HG03196 (cell line): ENCODE measurements around the gene STXBP4.

Experiments
- ATAC-seq: cut with Tn5 transposase; IDR thresholded peaks from one replicate; pipeline ENCODE4 v1.9.1; 2021; ENCODE audit not compliant: unreplicated experiment

The STXBP4 gene

GRCh38 chr17:54968262-54968987, at the start of gene STXBP4, which contains the start of gene COX11:
TSS of gene STXBP4 (plus strand) at chr17:54968765. CDS start at chr17:54986220, 17,455 bp downstream.
TSS of gene COX11 (minus strand) at chr17:54968654. CDS start at chr17:54968646, 8 bp downstream.
- peak; percentile 92 for ATAC-seq

GRCh38 chr17:54919425-54919824, 49.1 kb upstream of the STXBP4 start:
- no peak for ATAC-seq

- no peak for ATAC-seq
These were observed 47.7 kb upstream of the STXBP4 start for GRCh38 chr17:54920819-54921218.

DNA sequence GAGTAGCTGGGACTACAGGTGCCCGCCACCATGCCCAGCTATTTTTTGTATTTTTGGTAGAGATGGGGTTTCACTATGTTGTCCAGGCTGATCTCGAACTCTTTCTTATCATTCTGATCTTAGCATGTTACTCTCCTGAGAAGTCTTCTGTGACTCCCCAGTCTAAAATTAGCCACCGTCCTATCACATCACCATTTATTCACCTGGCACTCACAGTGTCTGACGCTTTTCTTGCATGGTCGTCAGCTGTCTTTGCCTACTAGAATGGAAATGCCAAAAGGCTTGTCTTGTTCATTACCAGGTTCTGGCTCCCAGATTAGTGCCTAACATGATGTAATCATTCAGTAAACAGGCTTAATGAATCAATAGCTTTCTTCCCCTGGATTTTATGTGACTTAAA, 44.2 kb upstream of the STXBP4 start:
- ATAC-seq, result no peak

DNA sequence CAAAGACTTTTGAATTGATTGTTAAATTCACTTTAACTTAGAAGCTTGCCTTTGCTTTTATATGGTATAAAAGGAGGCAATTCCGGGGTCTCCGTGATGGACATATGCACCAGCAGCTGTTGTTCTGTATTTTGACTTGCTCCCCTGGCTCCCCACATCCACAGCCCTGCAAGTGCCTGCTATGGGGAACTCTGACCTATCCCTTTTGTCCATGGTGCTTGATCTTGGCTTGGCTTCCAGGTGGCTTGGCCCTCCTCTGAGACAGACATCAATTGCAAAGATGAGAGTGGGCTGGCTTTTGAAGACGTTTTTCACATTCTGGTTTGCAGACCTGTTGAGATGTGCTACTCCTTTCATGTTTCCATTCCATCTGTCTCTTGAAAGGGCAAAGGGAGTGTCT, 41.0 kb upstream of the STXBP4 start:
- ATAC-seq, result no peak

DNA sequence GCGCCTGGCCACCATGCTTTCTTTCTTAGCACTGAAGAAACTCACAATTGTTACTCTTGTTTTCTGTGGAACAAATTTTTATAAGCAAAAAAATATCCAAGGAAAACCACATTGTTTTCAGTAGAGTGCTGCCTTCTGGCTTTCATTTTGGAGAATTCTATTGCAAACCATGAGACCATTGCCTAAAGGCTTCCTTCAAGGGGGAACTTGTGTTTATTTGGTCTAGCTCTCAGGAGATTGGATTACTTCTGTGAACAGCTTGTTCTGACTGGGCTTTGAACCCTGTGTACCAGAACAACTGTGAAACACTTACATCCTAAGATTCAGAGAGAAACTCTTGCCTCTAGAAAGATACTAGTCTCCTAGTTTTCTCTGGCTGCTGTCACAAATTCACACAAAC, 35.9 kb upstream of the STXBP4 start:
- no peak for ATAC-seq

DNA sequence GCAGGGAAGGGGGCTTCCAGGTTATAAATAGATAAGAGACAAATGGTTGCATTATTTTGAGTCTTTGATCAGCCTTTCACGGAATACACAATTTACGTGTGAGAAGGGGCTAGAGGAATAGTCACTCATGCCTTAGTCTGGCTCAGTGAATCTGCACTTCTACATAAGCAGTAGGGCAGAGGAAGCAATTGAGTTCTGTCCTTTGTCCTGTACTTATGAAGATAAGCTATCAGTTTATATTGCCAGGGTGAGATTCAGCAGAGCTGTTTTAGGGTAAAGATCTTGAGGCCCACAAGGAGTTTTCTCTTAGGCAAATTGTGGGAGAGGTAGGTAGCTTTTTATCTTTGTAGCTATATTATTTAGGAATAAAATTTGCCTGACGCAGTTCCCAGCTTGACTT, 34.6 kb upstream of the STXBP4 start:
- ATAC-seq, result no peak

DNA sequence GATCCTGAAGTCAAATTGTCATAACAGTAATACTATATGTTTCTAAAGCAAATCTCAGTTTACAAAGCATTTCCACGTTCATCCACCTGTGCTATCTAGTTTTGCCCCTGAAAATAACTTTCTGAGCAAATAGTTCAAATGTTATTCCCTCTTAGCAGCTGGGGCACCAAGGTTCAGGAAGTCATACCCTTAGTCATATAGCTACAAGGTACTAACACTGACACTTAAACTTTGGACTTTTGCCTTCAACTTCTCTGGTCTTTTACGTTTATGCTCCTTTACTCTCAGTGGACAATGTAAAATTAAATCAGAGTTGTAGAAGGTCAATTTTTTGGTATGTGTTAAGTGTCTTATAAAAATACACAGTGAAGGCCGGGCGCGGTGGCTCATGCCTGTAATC, 33.1 kb upstream of the STXBP4 start:
- ATAC-seq, result no peak

DNA sequence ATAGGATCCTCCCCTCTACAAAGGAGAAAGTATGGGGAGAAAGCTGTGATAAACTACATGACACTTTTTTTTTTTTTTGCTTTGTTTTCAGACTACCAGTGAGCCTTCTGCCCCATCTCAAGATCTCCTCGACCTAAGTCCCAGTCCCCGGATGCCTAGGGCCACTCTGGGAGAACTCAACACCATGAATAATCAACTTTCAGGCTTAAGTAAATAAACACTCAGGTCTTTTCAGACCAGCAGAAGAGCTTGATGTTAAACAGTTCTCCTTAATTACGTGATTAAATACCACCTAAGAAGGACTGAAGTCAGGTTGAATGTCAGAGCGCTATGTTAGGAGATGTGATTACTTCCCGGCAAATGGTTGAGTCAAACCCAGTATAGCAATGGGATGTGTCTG, 31.5 kb upstream of the STXBP4 start:
- ATAC-seq, result no peak

DNA sequence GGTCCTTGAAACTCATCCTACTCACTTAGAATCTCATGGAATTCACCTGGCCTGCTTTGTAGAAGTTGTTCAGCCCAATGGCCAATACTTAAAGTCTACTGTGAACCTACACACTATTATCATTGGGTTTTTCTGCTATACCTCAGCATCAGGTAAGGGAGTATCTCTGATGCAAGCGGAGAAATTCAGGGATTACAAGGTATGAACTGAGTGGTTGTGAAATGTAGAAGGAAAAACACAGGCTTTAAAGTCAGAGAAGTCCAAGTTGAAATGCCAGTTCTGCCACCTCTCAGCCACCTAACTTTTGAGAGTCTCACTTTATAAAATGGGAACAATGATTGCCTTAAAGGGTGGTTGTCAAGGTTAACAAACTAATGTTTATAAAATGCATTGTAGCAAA, 31.1 kb upstream of the STXBP4 start:
- ATAC-seq, result no peak

DNA sequence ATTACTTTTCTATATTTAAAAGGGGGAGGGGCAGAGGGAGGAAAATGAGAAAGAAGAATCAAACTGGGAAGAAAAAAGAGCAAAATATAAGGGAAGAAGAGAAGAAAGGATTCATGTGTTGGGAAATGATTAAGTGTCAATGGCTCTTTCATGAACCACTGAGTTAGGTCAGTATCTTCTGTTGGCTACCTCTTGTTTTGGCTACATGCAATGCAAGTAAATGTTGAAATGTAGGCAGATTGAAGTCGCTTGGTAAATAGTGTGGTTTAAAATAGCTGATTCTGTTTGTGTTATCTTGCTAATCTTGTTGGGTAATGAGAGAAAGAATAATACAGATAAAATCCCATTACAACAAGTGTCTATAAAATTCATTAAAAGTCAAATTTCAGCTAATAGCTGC, 27.3 kb upstream of the STXBP4 start:
- no peak for ATAC-seq

DNA sequence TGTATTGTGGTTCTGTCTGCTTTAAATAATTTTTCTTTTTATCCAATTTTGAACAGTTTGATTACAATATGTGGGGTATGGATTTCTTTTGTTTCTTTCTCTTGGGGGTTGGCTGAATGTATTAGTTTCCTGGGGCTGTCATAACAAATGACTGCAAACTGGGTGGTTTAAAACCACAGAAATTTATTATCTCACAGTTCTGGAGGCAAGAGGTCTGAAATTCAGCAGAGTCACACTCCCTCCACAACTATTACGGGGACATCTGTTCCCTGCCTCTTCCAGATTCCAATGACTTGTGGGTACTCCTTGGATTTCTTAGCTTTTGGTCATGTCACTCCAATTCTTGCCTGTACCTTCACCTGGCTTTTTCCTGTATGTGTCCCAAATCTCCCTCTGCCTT, 23.8 kb upstream of the STXBP4 start:
- no peak for ATAC-seq

- ATAC-seq, result no peak
These were observed 23.3 kb upstream of the STXBP4 start for GRCh38 chr17:54945231-54945630.

GRCh38 chr17:54945671-54946070, 22.9 kb upstream of the STXBP4 start:
- ATAC-seq, result no peak

- ATAC-seq, result no peak
These were observed 21.2 kb upstream of the STXBP4 start for GRCh38 chr17:54947396-54947795.

DNA sequence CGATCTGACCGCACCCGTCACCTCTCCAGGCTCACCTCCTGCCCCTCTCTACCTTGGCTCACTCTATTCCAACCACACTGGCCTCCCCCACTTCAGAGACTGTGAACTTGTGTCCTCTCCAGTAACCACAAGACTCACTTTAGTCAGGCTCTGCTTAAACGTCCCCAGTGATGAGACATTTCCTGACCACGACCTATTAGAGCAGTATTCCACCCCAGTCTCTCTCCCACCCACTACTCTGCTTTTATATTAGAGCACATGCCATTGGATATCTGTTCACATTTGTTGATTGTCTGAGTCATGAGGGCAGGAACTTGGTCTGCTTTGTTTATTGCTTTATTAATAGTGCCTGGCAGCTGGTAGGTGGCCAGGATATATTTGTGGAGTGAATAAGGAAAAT, 20.2 kb upstream of the STXBP4 start:
- ATAC-seq, result no peak

GRCh38 chr17:54950116-54950515, 18.4 kb upstream of the STXBP4 start:
- no peak for ATAC-seq

GRCh38 chr17:54951286-54951685, 17.3 kb upstream of the STXBP4 start:
- no peak for ATAC-seq

DNA sequence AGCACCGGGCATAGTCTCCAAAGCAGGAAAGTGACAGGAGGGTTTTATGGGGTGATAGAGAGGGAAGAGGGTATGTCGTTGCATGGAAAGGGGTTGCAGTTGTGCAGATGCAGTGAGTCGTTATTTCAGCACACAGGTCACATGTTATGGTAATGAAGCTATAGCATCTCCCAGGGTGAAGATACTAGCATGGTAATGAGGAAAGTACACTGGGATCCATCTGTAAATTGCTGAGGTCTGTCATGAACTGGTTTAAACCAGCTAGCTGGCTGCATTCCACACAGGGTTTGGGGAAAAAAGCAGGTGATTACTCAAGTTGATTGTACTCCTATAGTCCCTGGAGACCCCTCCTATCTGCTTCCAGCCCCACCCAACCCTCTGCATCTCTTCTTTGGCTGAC, 11.8 kb upstream of the STXBP4 start:
- ATAC-seq, result no peak

- peak; percentile 16 for ATAC-seq
These were observed 824 bp upstream of the STXBP4 start for GRCh38 chr17:54967621-54968261.

DNA sequence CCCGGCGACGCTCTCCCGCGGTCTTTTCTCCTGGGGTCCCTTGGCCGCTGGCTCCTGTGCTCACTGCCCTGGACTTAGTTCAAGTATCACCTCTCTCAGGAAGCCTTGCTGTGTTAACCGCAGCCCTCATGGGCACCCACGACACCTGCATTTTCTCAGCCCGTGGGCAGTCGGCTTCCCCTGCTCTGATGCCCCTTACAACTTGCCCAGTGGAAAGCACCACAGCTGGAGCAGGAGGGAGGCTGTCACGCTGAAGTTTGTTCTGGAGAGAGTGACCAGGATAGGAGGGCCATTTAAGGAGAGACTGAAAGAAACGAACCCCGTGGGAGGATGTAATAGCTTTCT, 395 bp downstream of the STXBP4 start:
- peak; percentile 27 for ATAC-seq

DNA sequence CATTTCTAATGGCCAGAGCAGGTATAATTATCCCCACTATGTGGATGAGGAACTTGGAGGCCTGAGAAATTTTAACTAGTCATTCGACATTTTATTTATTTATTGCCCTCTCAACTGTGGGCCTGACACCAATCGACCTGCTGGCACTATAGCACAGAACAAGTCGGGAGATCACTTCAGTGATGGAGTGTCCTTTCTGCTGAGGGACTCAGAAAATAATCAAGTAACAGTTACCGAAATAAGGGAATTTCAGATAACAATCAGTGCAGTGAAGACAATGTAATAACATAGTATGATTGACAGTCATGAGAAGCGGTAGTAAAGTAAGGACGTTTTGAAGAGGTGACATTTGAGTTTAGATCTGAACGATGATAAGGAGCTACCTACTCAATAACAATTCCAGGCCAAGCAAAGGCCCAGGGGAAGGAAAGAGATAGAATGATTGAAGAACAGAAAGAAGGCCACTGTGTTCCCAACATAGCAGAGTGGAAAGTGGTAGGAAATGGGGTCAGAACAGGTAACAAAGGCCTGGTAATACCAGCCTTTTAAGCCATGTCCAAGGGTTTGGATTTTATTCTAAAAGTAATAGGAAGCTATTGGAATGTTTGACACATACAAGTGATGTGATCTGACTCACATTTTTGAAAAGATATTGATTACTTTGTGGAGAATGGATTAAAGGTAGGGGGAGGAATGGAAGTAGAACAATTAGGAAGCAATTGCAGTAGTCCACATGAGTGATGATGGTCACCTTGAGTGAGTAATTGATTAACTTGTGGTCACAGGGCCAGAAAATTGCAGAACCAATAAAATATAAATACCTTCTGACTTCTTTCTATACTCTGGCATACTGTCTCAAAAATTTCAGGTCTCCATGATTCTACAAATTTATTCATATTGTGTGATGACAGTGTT, 1.4 kb downstream of the STXBP4 start:
- no peak for ATAC-seq
